Fibroblast of villous mesenchyme (primary cell): Measurements from ENCODE around the gene MTRF1L. TPM values are rescaled to one million over a fixed set of nuclear protein-coding genes. Genes with fewer than 3 reads are reported as not detected.
"Not testable (repeated sequence)": the region's sequence is repeated elsewhere in the genome, so short reads cannot be mapped to it uniquely, and the experiment has no call there.

ENCODE experiments used
- DNase-seq: peaks from one replicate; pipeline ENCODE4 v3.0.0-alpha.2; 2010; ENCODE audit warnings: low read depth
- H3K4me3 ChIP-seq: 2 replicates; pipeline ENCODE4 v1.5.1; 2011; ENCODE audit warnings: low read depth, mild to moderate bottlenecking, low read length
- CTCF ChIP-seq: IDR thresholded peaks from 2 replicates; pipeline ENCODE4 v1.5.1; 2012; ENCODE audit warnings: low read depth, mild to moderate bottlenecking, low read length; ENCODE audit not compliant: insufficient read depth
- total RNA-seq: library from RNA; depleted of rRNA; stranded (reverse); fragments of >200 nt; gene quantifications from 2 replicates; pipeline ENCODE4 v1.2.3, GENCODE V29; 2012

MTRF1L gene
- total RNA-seq, 1 donor, result 28.9 TPM

- TF ChIP-seq CTCF, result no peak
- DNase-seq, result no peak
- H3K4me3 ChIP-seq, result no peak overlapping the region
Observed at GRCh38 chr6:152993847-152994246, 8.7 kb downstream of the MTRF1L start.

- peak; percentile 27 for TF ChIP-seq CTCF
- no peak for DNase-seq
- no peak overlapping the region for H3K4me3 ChIP-seq
Observed at GRCh38 chr6:152993431-152993830, 9.1 kb downstream of the MTRF1L start.

- no peak overlapping the region for H3K4me3 ChIP-seq
- DNase-seq, result no peak
- no peak for TF ChIP-seq CTCF
Observed at GRCh38 chr6:152986978-152987377, 15.5 kb downstream of the MTRF1L start.

- H3K4me3 ChIP-seq, DNase-seq: not testable (repeated sequence)
Observed at GRCh38 chr6:152985300-152985699, 17.2 kb downstream of the MTRF1L start.

GRCh38 chr6:152984513-152984872 lies 18.0 kb downstream of the MTRF1L start:
- peak overlapping the region; percentile 85 for H3K4me3 ChIP-seq
- TF ChIP-seq CTCF, result no peak
- no peak for DNase-seq

- DNase-seq, result peak; percentile 87
- TF ChIP-seq CTCF, result no peak
- H3K4me3 ChIP-seq, result peak overlapping the region; percentile 85
Observed at GRCh38 chr6:152983637-152984512, 18.6 kb downstream of the MTRF1L start.

GRCh38 chr6:152982904-152983636 lies 19.4 kb downstream of the MTRF1L start, which contains the start of gene FBXO5:
Gene FBXO5, minus strand, starts transcription at chr6:152983041. Its CDS starts 82 bp downstream, at chr6:152982959.
- TF ChIP-seq CTCF, result no peak
- peak; percentile 99 for DNase-seq
- H3K4me3 ChIP-seq, result peak within 1 kb of the TSS; percentile 85
